Measurements from ENCODE around the gene CCR8.

The CCR8 gene

DNA sequence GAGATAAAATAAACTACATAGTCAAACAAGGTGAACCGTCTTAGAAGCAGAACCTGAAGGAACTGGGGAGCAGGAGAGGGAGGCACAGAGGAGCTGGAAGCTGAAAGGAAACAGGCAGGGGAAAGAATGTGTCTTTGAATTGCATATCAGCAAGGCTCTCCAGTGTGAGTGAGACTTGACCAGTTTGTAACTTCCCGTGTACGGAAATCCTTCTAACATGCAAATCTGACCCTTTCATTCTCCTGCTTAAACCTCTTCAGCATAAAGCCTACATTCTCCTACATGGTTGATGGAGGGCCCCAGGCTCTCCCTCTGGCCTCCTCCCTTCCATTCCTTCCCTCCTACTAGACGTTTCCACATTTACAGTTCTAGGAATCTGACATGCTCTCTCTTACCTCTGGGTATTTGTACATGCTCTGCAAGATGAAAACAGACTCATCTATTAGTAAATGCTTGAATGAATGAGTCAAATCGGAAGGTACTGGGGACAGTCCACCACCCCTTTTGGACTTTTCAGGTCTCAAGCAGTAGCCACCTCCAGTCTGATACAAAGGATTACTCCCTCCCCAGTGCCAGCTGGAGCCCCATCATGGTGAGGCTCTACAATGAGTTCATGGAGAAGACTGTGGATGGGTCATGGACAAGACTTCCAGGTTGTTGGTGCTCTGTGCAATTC is 47.6 kb downstream of the CCR8 start:
- Histone ChIP-seq H3K27me3 (replicated peaks in 2 of 5; ENCODE audit: control insufficient read depth in 4 of 5, insufficient read depth in 5 of 5, low read length in 4 of 5) (no peaks in the 10 kb centered on the region), H3K4me1 (ENCODE audit: control extremely low read depth in 1 of 4, control insufficient read depth in 4 of 4, insufficient read depth in 4 of 4, low read length in 3 of 4) (peaks cover 0 to 12% (median under 1%) of the 10 kb centered on the region in 4 experiments), H3K36me3 (ENCODE audit: control insufficient read depth in 4 of 4, insufficient read depth in 4 of 4, low read length in 3 of 4) (no peaks in the 10 kb centered on the region), H3K4me3 (ENCODE audit: control insufficient read depth in 1 of 7, extremely low read depth in 1 of 7, insufficient read depth in 4 of 7, low read depth in 2 of 7, low read length in 6 of 7) (no peak overlapping the region), H3K9me3 (ENCODE audit: control extremely low read depth in 1 of 5, control insufficient read depth in 4 of 5, insufficient read depth in 2 of 5, low read depth in 1 of 5, low read length in 4 of 5) (no peaks in the 10 kb centered on the region), H3K27ac (ENCODE audit: insufficient read depth in 1 of 2, low read depth in 1 of 2, low read length in 2 of 2, poor library complexity in 1 of 2, severe bottlenecking in 2 of 2) (no peak overlapping the region)
- CTCF ChIA-PET: interaction anchor here (0.9 to 6.0 kb wide), 14 partner anchors 11 to 189 kb away, joined by 3 to 41 read pairs (median 4); partner anchors contain the start of gene XIRP1
- no peak for DNase-seq
- POLR2A ChIA-PET: no interaction called here
- 15% methylated on average over 4 of the region's 5 CpGs for WGBS (ENCODE audit: insufficient coverage)

DNA sequence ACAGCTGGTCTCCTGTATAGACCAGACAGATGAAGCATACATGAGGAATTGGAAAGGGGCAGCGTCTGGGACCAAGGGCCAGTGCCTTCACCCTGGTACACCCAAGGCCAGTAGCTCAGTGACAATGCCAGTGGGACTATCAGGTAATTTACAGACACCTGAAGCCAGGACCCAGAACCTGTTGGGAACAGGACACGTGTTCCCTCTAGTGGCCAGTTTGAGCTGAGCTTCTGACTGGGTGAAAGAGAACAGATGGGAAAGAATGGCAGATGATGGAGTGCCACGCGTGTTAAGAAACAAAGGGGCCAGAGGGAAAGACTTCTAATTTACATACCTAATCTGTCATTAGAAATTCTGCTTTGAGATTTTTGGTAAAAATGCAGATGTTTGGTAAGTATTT is 48.6 kb downstream of the CCR8 start:
- peaks cover 0 to 21% (median 8%) of the 10 kb centered on the region in 4 experiments for H3K4me1 ChIP-seq (ENCODE audit: control extremely low read depth in 1 of 4, control insufficient read depth in 4 of 4, insufficient read depth in 4 of 4, low read length in 3 of 4)
- peak in 2 of 3 donors; percentile 66 to 68 for DNase-seq
- POLR2A ChIA-PET: no interaction called here

DNA sequence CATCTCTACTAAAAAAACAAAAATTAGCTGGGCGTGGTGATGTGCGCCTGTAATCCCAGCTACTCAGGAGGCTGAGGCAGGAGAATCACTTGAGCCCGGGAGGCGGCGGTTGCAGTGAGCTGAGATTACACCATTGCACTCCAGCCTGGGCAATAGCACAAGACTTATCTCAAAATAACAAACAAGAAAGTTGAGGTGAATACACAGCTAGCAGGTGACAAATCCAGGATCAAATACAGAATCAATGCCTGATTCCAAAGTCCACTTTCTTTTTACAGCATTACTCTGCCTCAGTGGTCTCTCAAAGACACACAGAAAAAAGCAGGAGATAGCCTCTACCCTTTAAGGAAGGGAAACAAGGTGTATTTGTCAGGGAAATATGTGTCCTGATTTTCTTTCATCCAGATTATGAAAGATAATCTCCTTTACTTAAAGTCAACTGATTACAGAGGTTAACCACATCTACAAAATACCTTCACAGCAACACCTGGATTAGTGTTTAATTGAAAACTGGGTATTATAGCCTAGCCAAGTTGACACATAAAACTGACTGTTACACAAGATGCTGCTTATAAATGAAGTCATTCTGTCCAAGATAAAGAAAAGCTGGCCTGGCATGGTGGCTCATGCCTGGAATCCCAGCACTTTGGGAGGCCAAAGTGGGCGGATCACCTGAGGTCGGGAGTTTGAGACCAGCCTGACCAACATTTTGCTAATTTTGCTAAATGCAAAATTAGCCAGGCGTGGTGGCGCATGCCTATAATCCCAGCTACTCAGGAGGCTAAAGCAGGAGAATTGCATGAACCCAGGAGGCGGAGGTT is 49.7 kb downstream of the CCR8 start:
- no peaks in the 10 kb centered on the region for H3K9me3 ChIP-seq (ENCODE audit: control extremely low read depth in 1 of 5, control insufficient read depth in 4 of 5, insufficient read depth in 2 of 5, low read depth in 1 of 5, low read length in 4 of 5)
- ChIA-PET POLR2A (interaction anchor here (0.6 kb wide), 1 partner anchor 18 kb away, joined by 4 read pairs; no protein-coding TSS in a partner anchor), CTCF (interaction anchor here (0.7 to 6.0 kb wide), 12 partner anchors 7 to 191 kb away, joined by 3 to 41 read pairs (median 4); no protein-coding TSS in a partner anchor)
- H3K4me1 ChIP-seq (ENCODE audit: control extremely low read depth in 1 of 4, control insufficient read depth in 4 of 4, insufficient read depth in 4 of 4, low read length in 3 of 4): peaks cover 0 to 24% (median 16%) of the 10 kb centered on the region in 4 experiments
- DNase-seq: no peak
- WGBS (ENCODE audit: insufficient coverage): 97% methylated on average over 8 of the region's 10 CpGs
- H3K27ac ChIP-seq (ENCODE audit: insufficient read depth in 1 of 2, low read depth in 1 of 2, low read length in 2 of 2, poor library complexity in 1 of 2, severe bottlenecking in 2 of 2): no peak overlapping the region
- no peak overlapping the region for H3K4me3 ChIP-seq (ENCODE audit: control insufficient read depth in 1 of 7, extremely low read depth in 1 of 7, insufficient read depth in 4 of 7, low read depth in 2 of 7, low read length in 6 of 7)
- no peaks in the 10 kb centered on the region for H3K36me3 ChIP-seq (ENCODE audit: control insufficient read depth in 4 of 4, insufficient read depth in 4 of 4, low read length in 3 of 4)
- H3K27me3 ChIP-seq (replicated peaks in 2 of 5; ENCODE audit: control insufficient read depth in 4 of 5, insufficient read depth in 5 of 5, low read length in 4 of 5): no peaks in the 10 kb centered on the region

More for the DNA sequence above, 48.6 kb downstream of the CCR8 start:
- no peaks in the 10 kb centered on the region for H3K27me3 ChIP-seq (replicated peaks in 2 of 5; ENCODE audit: control insufficient read depth in 4 of 5, insufficient read depth in 5 of 5, low read length in 4 of 5)
- H3K4me3 ChIP-seq (ENCODE audit: control insufficient read depth in 1 of 7, extremely low read depth in 1 of 7, insufficient read depth in 4 of 7, low read depth in 2 of 7, low read length in 6 of 7): no peak overlapping the region
- H3K9me3 ChIP-seq (ENCODE audit: control extremely low read depth in 1 of 5, control insufficient read depth in 4 of 5, insufficient read depth in 2 of 5, low read depth in 1 of 5, low read length in 4 of 5): no peaks in the 10 kb centered on the region
- H3K27ac ChIP-seq (ENCODE audit: insufficient read depth in 1 of 2, low read depth in 1 of 2, low read length in 2 of 2, poor library complexity in 1 of 2, severe bottlenecking in 2 of 2): no peak overlapping the region
- CTCF ChIA-PET: interaction anchor here (0.9 to 6.0 kb wide), 17 partner anchors 9 to 190 kb away, joined by 3 to 41 read pairs (median 5); partner anchors contain the start of gene XIRP1
- 44% methylated on average over 1 of the region's 4 CpGs for WGBS (ENCODE audit: insufficient coverage)
- no peaks in the 10 kb centered on the region for H3K36me3 ChIP-seq (ENCODE audit: control insufficient read depth in 4 of 4, insufficient read depth in 4 of 4, low read length in 3 of 4)

DNA sequence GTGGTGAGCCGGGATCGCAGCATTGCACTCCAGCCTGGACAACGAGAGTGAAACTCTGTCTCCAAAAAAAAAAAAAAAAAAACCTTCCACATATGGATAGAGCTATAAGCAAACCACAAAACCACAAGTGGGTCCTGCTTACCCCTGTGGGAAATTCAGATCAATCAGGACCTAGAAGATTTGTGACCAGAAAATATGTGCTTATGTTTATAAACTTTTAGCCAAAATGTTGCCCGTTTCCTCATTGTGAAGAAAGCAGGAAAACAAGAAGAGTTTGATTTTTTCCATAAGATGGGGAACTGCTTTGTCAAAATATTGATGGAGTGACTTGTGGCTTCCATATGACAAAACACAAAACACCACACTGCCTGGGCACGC is 50.3 kb downstream of the CCR8 start:
- no peaks in the 10 kb centered on the region for H3K27me3 ChIP-seq (replicated peaks in 2 of 5; ENCODE audit: control insufficient read depth in 4 of 5, insufficient read depth in 5 of 5, low read length in 4 of 5)
- H3K36me3 ChIP-seq (ENCODE audit: control insufficient read depth in 4 of 4, insufficient read depth in 4 of 4, low read length in 3 of 4): no peaks in the 10 kb centered on the region
- H3K27ac ChIP-seq (ENCODE audit: insufficient read depth in 1 of 2, low read depth in 1 of 2, low read length in 2 of 2, poor library complexity in 1 of 2, severe bottlenecking in 2 of 2): no peak overlapping the region
- 78% methylated on average over 2 of the region's 5 CpGs for WGBS (ENCODE audit: insufficient coverage)
- DNase-seq: no peak
- peaks cover 0 to 29% (median 21%) of the 10 kb centered on the region in 4 experiments for H3K4me1 ChIP-seq (ENCODE audit: control extremely low read depth in 1 of 4, control insufficient read depth in 4 of 4, insufficient read depth in 4 of 4, low read length in 3 of 4)
- POLR2A ChIA-PET: interaction anchor here (0.6 kb wide), 1 partner anchor 19 kb away, joined by 4 read pairs; no protein-coding TSS in a partner anchor
- H3K9me3 ChIP-seq (ENCODE audit: control extremely low read depth in 1 of 5, control insufficient read depth in 4 of 5, insufficient read depth in 2 of 5, low read depth in 1 of 5, low read length in 4 of 5): no peaks in the 10 kb centered on the region
- no peak overlapping the region for H3K4me3 ChIP-seq (ENCODE audit: control insufficient read depth in 1 of 7, extremely low read depth in 1 of 7, insufficient read depth in 4 of 7, low read depth in 2 of 7, low read length in 6 of 7)
- CTCF ChIA-PET: interaction anchor here (0.7 to 6.0 kb wide), 4 partner anchors 28 to 119 kb away, joined by 3 to 41 read pairs (median 10); no protein-coding TSS in a partner anchor

DNA sequence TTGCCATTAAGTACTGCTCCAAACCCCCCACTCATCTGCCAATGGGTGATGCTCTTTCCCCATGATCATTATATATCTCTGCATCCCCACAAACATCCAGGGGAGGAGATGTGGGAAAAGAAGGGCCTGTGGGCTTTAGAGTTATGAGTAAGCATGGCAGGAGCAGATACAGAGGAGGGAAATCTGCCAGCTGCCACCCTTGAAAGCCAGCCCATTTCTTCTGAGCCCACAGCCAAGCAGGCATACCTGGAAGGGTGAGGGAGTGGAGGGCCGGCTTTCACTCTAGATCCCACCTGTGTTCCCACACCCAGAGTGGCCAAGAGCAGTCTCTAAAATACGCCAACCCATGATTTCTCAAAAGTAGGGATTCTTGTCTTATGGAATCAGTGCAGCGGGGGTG is 51.9 kb downstream of the CCR8 start:
- no peaks in the 10 kb centered on the region for H3K27me3 ChIP-seq (replicated peaks in 2 of 5; ENCODE audit: control insufficient read depth in 4 of 5, insufficient read depth in 5 of 5, low read length in 4 of 5)
- CTCF ChIA-PET: interaction anchor here (6.0 kb wide), 1 partner anchor 90 kb away, joined by 41 read pairs; no protein-coding TSS in a partner anchor

More for the DNA sequence above, 51.9 kb downstream of the CCR8 start:
- Histone ChIP-seq H3K36me3 (ENCODE audit: control insufficient read depth in 4 of 4, insufficient read depth in 4 of 4, low read length in 3 of 4) (peaks cover 0 to 5% (median 0%) of the 10 kb centered on the region in 4 experiments), H3K27ac (ENCODE audit: insufficient read depth in 1 of 2, low read depth in 1 of 2, low read length in 2 of 2, poor library complexity in 1 of 2, severe bottlenecking in 2 of 2) (no peak overlapping the region), H3K4me3 (ENCODE audit: control insufficient read depth in 1 of 7, extremely low read depth in 1 of 7, insufficient read depth in 4 of 7, low read depth in 2 of 7, low read length in 6 of 7) (no peak overlapping the region), H3K4me1 (ENCODE audit: control extremely low read depth in 1 of 4, control insufficient read depth in 4 of 4, insufficient read depth in 4 of 4, low read length in 3 of 4) (peaks cover 0 to 40% (median 29%) of the 10 kb centered on the region in 4 experiments), H3K9me3 (ENCODE audit: control extremely low read depth in 1 of 5, control insufficient read depth in 4 of 5, insufficient read depth in 2 of 5, low read depth in 1 of 5, low read length in 4 of 5) (no peaks in the 10 kb centered on the region)
- POLR2A ChIA-PET: no interaction called here
- no peak for DNase-seq
- 100% methylated on average over 1 of the region's 3 CpGs for WGBS (ENCODE audit: insufficient coverage)

All from common myeloid progenitor, CD34-positive (primary cell).